ENCODE results near the gene TICRR. TPM values are rescaled to one million over a fixed set of nuclear protein-coding genes. Genes with fewer than 3 reads are reported as not detected.
A peak's percentile ranks its signal among the peaks of the same experiment; 100 is the strongest.

TICRR gene
- polyA plus RNA-seq, 3 donors: 9.1 to 13.6 (median 12.4) TPM

- no peak for DNase-seq
These were observed 79.1 kb downstream of the TICRR start for GRCh38 chr15:89654301-89654761.

DNA sequence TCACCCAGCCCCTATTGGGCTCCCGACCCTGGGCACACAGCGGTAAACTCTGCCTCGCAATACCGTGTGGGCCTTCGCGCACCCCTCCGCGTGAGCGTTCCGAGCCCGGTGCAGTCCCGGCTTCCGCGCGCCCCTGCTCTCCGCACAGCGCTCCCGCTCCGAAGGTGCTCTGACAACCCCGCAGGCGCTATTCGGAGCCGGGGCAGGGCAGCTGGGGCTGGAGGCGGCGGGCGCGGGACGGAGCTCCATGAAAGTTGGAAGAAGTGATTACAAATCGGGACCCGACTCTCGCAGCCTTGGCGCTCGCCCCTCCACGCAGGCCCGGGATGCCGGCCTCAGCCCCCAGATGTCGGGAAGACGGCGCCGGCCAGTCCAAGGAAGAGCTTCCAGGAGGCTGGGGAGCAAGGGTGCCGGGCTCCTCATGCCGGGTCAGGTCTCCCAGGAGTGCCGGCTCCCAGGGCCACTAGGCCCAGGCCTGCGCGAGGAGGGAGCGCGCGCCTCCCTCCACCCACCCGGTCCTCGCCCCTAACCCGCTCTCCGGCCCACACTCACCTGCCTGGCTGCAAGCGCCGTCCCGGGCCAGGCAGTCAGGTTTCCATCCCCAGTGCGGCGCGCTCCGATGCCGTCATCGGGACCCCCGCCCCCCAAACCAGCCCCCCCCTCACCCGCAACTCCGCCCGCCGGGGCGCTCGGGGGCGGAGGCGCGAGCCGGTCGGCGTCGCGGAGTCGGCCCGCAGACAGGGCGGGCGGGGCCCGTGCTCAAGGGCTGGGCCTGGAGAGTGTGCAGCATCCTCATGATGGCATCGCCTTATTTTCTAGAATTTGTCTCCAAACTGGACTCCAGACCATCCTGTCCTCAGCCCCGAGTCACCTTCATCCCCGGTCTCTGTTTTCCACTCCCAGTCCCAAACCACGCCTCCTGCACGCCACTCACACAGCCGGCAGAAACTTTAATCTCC, 79.9 kb downstream of the TICRR start, which contains the start of gene KIF7:
KIF7 (minus strand) TSS at position 621 of the 959 bp plus-strand sequence. CDS start 2,537 bp downstream, outside the sequence.
- DNase-seq: peak; percentile 76

- no peak for DNase-seq
These were observed 81.0 kb downstream of the TICRR start for GRCh38 chr15:89656116-89656815.

- DNase-seq: no peak
These were observed 82.5 kb downstream of the TICRR start for GRCh38 chr15:89657686-89658200.

GRCh38 chr15:89659295-89659694, 84.0 kb downstream of the TICRR start:
- DNase-seq: no peak

DNA sequence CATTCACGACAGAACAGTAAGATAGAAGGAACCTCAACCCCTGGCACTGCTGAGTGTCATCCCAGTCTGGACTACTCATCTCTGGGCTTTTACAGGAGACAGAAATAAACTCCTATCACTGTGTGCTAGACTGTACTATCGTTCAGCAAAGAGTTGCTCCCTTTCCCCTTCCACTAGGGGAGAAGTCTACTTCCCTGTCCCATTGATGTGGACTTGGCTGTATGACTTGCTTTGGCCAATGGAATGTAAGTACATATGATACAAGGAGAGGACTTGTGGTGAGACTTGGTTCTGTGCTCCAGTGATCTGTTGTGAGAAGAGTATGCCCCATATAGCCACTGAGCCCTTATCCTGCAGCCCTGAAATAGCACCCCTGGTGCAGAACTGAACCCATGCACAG, 85.3 kb downstream of the TICRR start:
- no peak for DNase-seq

DNA sequence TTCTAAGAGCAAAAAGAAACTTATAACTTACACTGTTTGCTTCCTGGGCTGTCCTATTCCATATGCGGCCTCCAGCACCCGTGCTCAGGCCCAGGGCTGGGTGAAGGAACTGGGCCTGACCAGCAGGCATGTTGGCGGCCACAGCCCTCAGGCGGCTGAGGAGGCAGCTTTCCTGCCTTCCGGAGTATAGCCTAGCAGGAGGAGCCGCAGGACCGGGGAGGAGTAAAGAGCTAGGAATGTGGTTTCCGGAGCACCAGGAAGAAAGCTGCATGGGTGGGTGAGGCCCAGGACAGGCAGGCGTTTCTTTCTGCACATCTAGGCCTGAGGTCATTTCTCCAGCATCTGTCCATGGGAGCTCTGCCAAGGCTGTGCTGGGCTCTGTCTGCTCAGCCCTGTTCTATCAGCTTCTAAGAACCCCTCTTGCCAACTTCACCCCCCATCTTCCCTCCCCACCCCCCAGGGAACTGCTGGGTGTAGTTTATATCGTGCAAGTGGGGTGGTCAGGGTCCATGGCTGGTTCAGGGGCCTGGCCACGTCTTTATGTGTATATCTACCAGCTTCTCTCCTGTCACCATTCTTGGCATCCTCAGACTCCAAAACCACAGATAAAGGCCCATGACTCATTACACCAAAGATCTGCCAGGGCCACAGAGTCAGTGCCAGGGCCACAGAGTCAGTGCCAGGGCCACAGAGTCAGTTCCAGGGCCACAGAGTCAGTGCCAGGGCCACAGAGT, 87.8 kb downstream of the TICRR start:
- no peak for DNase-seq

- no peak for DNase-seq
These were observed 89.4 kb downstream of the TICRR start for GRCh38 chr15:89664441-89665350.

GRCh38 chr15:89665449-89666181, 90.3 kb downstream of the TICRR start:
- DNase-seq: no peak

- no peak for DNase-seq
These were observed 91.1 kb downstream of the TICRR start for GRCh38 chr15:89666184-89666857.

- no peak for DNase-seq
These were observed 91.8 kb downstream of the TICRR start for GRCh38 chr15:89666858-89667705.

DNA sequence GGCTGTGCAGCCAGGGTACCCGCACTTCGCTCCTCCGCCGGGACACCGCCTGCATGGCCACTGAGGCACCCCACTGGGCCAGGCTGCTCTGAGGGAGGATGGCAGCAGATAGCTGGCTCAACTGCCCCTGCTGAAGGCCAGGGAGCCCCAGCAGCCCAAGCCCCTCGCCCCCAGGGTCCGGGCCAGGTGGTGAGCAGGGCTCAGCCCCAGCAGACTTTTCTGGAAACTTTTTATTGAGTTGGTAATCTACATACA, 92.4 kb downstream of the TICRR start:
- no peak for DNase-seq

- DNase-seq: no peak
These were observed 92.9 kb downstream of the TICRR start for GRCh38 chr15:89668171-89668570.

GRCh38 chr15:89669309-89669865, 94.1 kb downstream of the TICRR start:
- DNase-seq: no peak

DNA sequence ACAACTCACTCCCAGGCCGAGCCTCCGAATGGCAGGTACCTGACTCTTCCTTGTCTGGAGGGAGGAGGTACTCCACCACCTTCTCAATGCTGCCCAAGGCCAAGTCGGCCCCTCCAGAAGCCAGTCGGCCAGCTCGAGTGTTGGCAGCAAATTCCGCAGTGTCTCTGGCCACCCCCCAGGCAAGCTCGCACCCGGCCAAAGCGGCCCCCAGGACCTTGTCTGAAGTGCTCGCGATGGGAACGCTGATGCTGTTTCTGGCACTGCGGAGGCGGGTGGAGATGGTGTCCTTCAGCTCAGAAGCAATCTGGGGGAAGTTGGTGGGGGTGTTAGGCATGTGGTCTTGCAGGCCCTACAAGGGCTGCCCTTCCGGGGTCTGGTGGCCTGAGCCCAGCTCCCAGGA, 94.7 kb downstream of the TICRR start:
- no peak for DNase-seq

- DNase-seq: no peak
These were observed 95.8 kb downstream of the TICRR start for GRCh38 chr15:89670971-89671560.

- no peak for DNase-seq
These were observed 96.4 kb downstream of the TICRR start for GRCh38 chr15:89671687-89672086.
